HCT116 (cell line): ENCODE measurements around the gene NR1I3. TPM values are rescaled to one million over a fixed set of nuclear protein-coding genes. Genes with fewer than 3 reads are reported as not detected.

Source experiments
- ATAC-seq: fragments of 200-7000 bp; cut with Tn5 transposase; 2 replicates; pipeline ENCODE4 v1.9.1; 2020; ENCODE audit warnings: mild to moderate bottlenecking, moderate library complexity
- BruUV-seq: library from RNA; stranded (reverse); fragments of 400-500 nt; replicated peaks from 2 replicates; lab custom pipeline; 2021; lab: Mats Ljungman, UMichigan
- CTCF ChIA-PET: fragments of 300-600 bp; sonication (Branson Sonifier 250); formaldehyde crosslinking; loops from one replicate; lab custom pipeline; 2021; ENCODE audit warnings: antibody characterized with exemption; lab: Charles Lee
- POLR2A ChIA-PET: fragments of 300-600, 350-600 bp; sonication (Branson Sonifier 250); formaldehyde crosslinking; loops from one replicate; lab custom pipeline; 2021; ENCODE audit warnings: antibody characterized with exemption; lab: Charles Lee
- RAD21 ChIA-PET, 2 experiments: fragments of 300-600 bp; sonication (Branson Sonifier 250); formaldehyde crosslinking; loops; one replicate each; lab custom pipeline; 2023; ENCODE audit warnings: low total read pairs in 2 of 2; ENCODE audit not compliant: uncharacterized antibody in 2 of 2, unreplicated experiment in 2 of 2, low non-redundant PET in 1 of 2; lab: Charles Lee
- DNase-seq: peaks from one replicate; pipeline ENCODE4 v3.0.0-alpha.2; 2010; ENCODE audit warnings: low read depth, low spot score
- H2AFZ ChIP-seq: fragments of 200-600 bp; shearing (Covaris generic), sonication (generic); 2 replicates; pipeline ENCODE4 v1.6.1; 2017; ENCODE audit warnings: low read depth, mixed run types, mixed read lengths, antibody characterized with exemption, low read length; ENCODE audit not compliant: poor library complexity, severe bottlenecking
- H3K27ac ChIP-seq: 2 replicates; pipeline ENCODE4 v1.5.1; 2012; ENCODE audit warnings: low read depth, low read length
- H3K27me3 ChIP-seq: fragments of 200-600 bp; sonication (generic); 2 replicates; pipeline ENCODE4 v1.6.1; 2016; ENCODE audit warnings: mixed run types, low read length, mixed read lengths; ENCODE audit not compliant: insufficient read depth
- H3K36me3 ChIP-seq, 2 experiments: fragments of 200-500 bp in 1 of 2; fragments of 200-600 bp in 1 of 2; sonication (Bioruptor generic) in 1 of 2; sonication (generic) in 1 of 2; 2 replicates each; pipeline versions ENCODE4 v1.5.1 to v1.6.1; 2014 to 2016; ENCODE audit warnings: low read length in 2 of 2, inconsistent platforms in 1 of 2, mixed read lengths in 1 of 2, mixed run types in 1 of 2; ENCODE audit not compliant: insufficient read depth in 2 of 2, control insufficient read depth in 1 of 2
- H3K4me1 ChIP-seq, 2 experiments: fragments of 200-600 bp in 1 of 2; sonication (generic) in 1 of 2; 2 replicates each; pipeline versions ENCODE4 v1.5.1 to v1.6.1; 2012 to 2017; ENCODE audit warnings: low read length in 2 of 2, inconsistent platforms in 1 of 2, mild to moderate bottlenecking in 1 of 2, mixed read lengths in 1 of 2, mixed run types in 1 of 2, moderate library complexity in 1 of 2; ENCODE audit not compliant: insufficient read depth in 2 of 2, control insufficient read depth in 1 of 2
- H3K4me2 ChIP-seq: fragments of 200-600 bp; sonication (generic); 2 replicates; pipeline ENCODE4 v1.6.1; 2017; ENCODE audit warnings: mixed run types, low read length, mixed read lengths
- H3K4me3 ChIP-seq, 2 experiments: fragments of 200-600 bp in 1 of 2; sonication (generic) in 1 of 2; replicated peaks in 1 of 2; 2 replicates each; pipeline ENCODE4 v1.5.1; 2011 to 2016; ENCODE audit warnings: low read length in 2 of 2, control low read depth in 1 of 2, low read depth in 1 of 2, mild to moderate bottlenecking in 1 of 2, mixed read lengths in 1 of 2, mixed run types in 1 of 2
- H3K79me2 ChIP-seq: fragments of 200-600 bp; sonication (generic); 2 replicates; pipeline ENCODE4 v1.6.1; 2017; ENCODE audit warnings: mild to moderate bottlenecking, mixed run types, low read length, moderate library complexity, mixed read lengths; ENCODE audit not compliant: insufficient read depth
- H3K9ac ChIP-seq: fragments of 200-600 bp; sonication (generic); 2 replicates; pipeline ENCODE4 v1.6.1; 2016; ENCODE audit warnings: low read length, mixed read lengths
- H3K9me2 ChIP-seq: fragments of 200-600 bp; sonication (generic), shearing (Covaris generic); 2 replicates; pipeline ENCODE4 v1.6.1; 2017; ENCODE audit warnings: mixed run types, mild to moderate bottlenecking, moderate library complexity; ENCODE audit not compliant: insufficient read depth
- H3K9me3 ChIP-seq, 2 experiments: fragments of 200-500 bp in 1 of 2; fragments of 200-600 bp in 1 of 2; sonication (Bioruptor generic) in 1 of 2; sonication (generic) in 1 of 2; 2 replicates each; pipeline ENCODE4 v1.6.1; 2014 to 2017; ENCODE audit warnings: low read length in 2 of 2, mixed read lengths in 2 of 2, inconsistent platforms in 1 of 2, low read depth in 1 of 2, mild to moderate bottlenecking in 1 of 2, mixed run types in 1 of 2, moderate library complexity in 1 of 2; ENCODE audit not compliant: control insufficient read depth in 1 of 2, insufficient read depth in 1 of 2
- H4K20me1 ChIP-seq: fragments of 200-600 bp; sonication (generic), shearing (Covaris generic); 2 replicates; pipeline ENCODE4 v1.6.1; 2017; ENCODE audit warnings: mixed run types, mild to moderate bottlenecking, moderate library complexity; ENCODE audit not compliant: insufficient read depth
- CBX3 ChIP-seq: IDR thresholded peaks from 2 replicates; pipeline ENCODE4 v1.6.1; 2012; ENCODE audit warnings: low read depth
- CEBPB ChIP-seq: IDR thresholded peaks from 2 replicates; pipeline ENCODE4 v1.6.1; 2012; ENCODE audit warnings: low read depth
- EZH2 ChIP-seq: fragments of 200-600 bp; sonication (generic); IDR thresholded peaks from 2 replicates; pipeline ENCODE4 v1.6.1; 2017; ENCODE audit warnings: antibody characterized with exemption, mixed run types
- FOSL1 ChIP-seq: IDR thresholded peaks from 2 replicates; pipeline ENCODE4 v1.6.1; 2012; ENCODE audit warnings: low read depth
- JUND ChIP-seq: IDR thresholded peaks from 2 replicates; pipeline ENCODE4 v1.6.1; 2012
- POLR2A ChIP-seq: IDR thresholded peaks from 2 replicates; pipeline ENCODE4 v1.7.0; 2011; ENCODE audit warnings: borderline replicate concordance; ENCODE audit not compliant: insufficient read depth, insufficient read length; ENCODE audit errors: extremely low read depth
- POLR2AphosphoS5 ChIP-seq: IDR thresholded peaks from 2 replicates; pipeline ENCODE4 v1.6.1; 2011; ENCODE audit warnings: mild to moderate bottlenecking, low read depth, low read length, moderate library complexity
- SIN3A ChIP-seq: IDR thresholded peaks from 2 replicates; pipeline ENCODE4 v1.6.1; 2012; ENCODE audit warnings: low read depth
- SP1 ChIP-seq: IDR thresholded peaks from 2 replicates; pipeline ENCODE4 v1.6.1; 2012; ENCODE audit warnings: low read depth
- SRF ChIP-seq: IDR thresholded peaks from 2 replicates; pipeline ENCODE4 v1.6.1; 2012; ENCODE audit warnings: low read depth
- TCF7L2 ChIP-seq: IDR thresholded peaks from 2 replicates; pipeline ENCODE4 v1.7.0; 2011; ENCODE audit warnings: borderline replicate concordance, inconsistent platforms; ENCODE audit not compliant: insufficient read depth, insufficient read length; ENCODE audit errors: extremely low read depth
- YY1 ChIP-seq: IDR thresholded peaks from 2 replicates; pipeline ENCODE4 v1.6.1; 2011; ENCODE audit warnings: low read length, low read depth, moderate library complexity, mild to moderate bottlenecking; ENCODE audit not compliant: insufficient replicate concordance; ENCODE audit errors: extremely low read depth
- ZNF274 ChIP-seq: fragments of 200-500 bp; sonication (Bioruptor generic); IDR thresholded peaks from 2 replicates; pipeline ENCODE4 v1.6.1; 2014; ENCODE audit warnings: mild to moderate bottlenecking, low read depth, low read length, inconsistent platforms
- intact Hi-C: fragments of 100-400 bp; cut with micrococcal nuclease; formaldehyde crosslinking; loops from 2 replicates; pipeline ENCODE4 v1.10.0; 2022
- total RNA-seq: library from RNA; stranded (reverse); gene quantifications from one replicate; pipeline ENCODE4 v1.2.1, GENCODE V29; 2021; ENCODE audit not compliant: unreplicated experiment
- TF ChIP-seq, protein P1 (sequence below): IDR thresholded peaks from 2 replicates; pipeline ENCODE4 v1.6.1; 2011; ENCODE audit warnings: mild to moderate bottlenecking, low read length, moderate library complexity; ENCODE audit not compliant: insufficient replicate concordance; ENCODE audit errors: extremely low read depth
- TF ChIP-seq, protein P2 (sequence below): IDR thresholded peaks from 2 replicates; pipeline ENCODE4 v1.6.1; 2012
- TF ChIP-seq, protein P3 (sequence below): IDR thresholded peaks from 2 replicates; pipeline ENCODE4 v1.6.1; 2012; ENCODE audit warnings: low read depth
- TF ChIP-seq, protein P4 (sequence below): IDR thresholded peaks from 2 replicates; pipeline ENCODE4 v1.6.1; 2012
- TF ChIP-seq, protein P5 (sequence below), 3 experiments: fragments of 200-600 bp in 1 of 3; sonication (generic) in 1 of 3; IDR thresholded peaks in 2 of 3; conservative IDR thresholded peaks in 1 of 3; 2 replicates each; pipeline ENCODE4 v1.5.1; 2012 to 2017; ENCODE audit warnings: low read depth in 2 of 3, low read length in 2 of 3, antibody characterized with exemption in 1 of 3, borderline replicate concordance in 1 of 3, control low read depth in 1 of 3, mild to moderate bottlenecking in 1 of 3, mixed read lengths in 1 of 3, mixed run types in 1 of 3, moderate library complexity in 1 of 3; ENCODE audit not compliant: insufficient read depth in 1 of 3

The NR1I3 gene
- total RNA-seq, 1 experiment from 2014 or later, result not detected

DNA sequence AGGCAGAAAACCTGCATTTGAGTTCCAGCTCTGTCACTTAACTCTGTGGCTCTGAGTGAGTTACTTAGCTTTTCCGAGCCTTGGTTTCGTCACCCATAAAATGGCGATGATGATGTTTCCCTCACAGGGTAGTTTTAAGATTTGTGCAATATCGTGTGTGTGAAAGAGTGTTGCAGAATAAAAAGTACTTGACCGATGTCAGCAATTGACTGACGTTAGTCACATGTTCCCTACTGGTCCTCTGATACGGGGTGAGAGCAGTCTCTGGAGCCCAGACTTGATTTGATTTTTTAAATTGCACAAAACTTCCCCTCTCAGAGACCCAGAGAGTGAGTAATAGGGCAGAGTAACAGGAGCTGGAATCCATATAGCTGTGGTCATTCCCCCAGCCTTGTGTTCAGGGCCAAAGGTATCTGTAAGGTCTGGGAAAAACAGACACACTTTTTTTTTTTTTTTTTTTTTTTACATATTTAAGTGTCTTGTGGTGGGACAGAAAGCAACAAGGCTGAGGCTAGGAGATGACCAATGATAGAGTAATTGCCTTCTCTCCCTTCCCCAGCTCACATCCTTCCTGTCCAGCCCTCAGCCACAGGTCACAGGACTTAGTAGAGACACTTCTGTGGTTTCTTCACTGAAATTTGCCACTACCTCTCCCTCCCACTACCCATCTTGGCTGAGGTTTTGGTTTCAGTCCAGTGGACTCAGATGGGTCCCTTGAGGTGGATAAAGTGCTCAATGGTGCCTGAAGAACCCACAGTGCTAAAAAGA lies 20.9 kb downstream of the NR1I3 start:
- no peak overlapping the region for H2AFZ ChIP-seq
- DNase-seq (no peak), ATAC-seq (no peak)
- CTCF ChIA-PET, result interaction anchor here (2.6 kb wide), 1 partner anchor 9 kb away, joined by 9 read pairs; the partner anchor contains the start of gene TOMM40L
- H3K4me2 ChIP-seq, result no peak overlapping the region
- no peaks in the 10 kb centered on the region for H3K9me3 ChIP-seq
- no peak overlapping the region for H3K9ac ChIP-seq
- no TSS peak for BruUV-seq
- H3K36me3 ChIP-seq, result peaks cover 18 to 24% of the 10 kb centered on the region in 2 experiments; a peak in 3 of 4 replicates
- H3K4me3 ChIP-seq, result no peak overlapping the region
- H4K20me1 ChIP-seq, result no peaks in the 10 kb centered on the region
- no peaks in the 10 kb centered on the region for H3K79me2 ChIP-seq
- H3K4me1 ChIP-seq, result no peaks in the 10 kb centered on the region
- RAD21 ChIA-PET, result interaction anchor here in 1 of 2 experiments (1.3 kb wide), 1 partner anchor 8 kb away, joined by 3 read pairs; no protein-coding TSS in a partner anchor
- TF ChIP-seq SIN3A (no peak), JUND (no peak), ZNF274 (no peak), SRF (no peak), POLR2A (no peak), CEBPB (no peak), EZH2 (no peak), TCF7L2 (no peak), FOSL1 (no peak), YY1 (no peak), POLR2AphosphoS5 (no peak), CBX3 (no peak), SP1 (no peak)
- TF ChIP-seq, protein P1, sequence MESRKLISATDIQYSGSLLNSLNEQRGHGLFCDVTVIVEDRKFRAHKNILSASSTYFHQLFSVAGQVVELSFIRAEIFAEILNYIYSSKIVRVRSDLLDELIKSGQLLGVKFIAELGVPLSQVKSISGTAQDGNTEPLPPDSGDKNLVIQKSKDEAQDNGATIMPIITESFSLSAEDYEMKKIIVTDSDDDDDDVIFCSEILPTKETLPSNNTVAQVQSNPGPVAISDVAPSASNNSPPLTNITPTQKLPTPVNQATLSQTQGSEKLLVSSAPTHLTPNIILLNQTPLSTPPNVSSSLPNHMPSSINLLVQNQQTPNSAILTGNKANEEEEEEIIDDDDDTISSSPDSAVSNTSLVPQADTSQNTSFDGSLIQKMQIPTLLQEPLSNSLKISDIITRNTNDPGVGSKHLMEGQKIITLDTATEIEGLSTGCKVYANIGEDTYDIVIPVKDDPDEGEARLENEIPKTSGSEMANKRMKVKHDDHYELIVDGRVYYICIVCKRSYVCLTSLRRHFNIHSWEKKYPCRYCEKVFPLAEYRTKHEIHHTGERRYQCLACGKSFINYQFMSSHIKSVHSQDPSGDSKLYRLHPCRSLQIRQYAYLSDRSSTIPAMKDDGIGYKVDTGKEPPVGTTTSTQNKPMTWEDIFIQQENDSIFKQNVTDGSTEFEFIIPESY, result no peak
- TF ChIP-seq, protein P2, sequence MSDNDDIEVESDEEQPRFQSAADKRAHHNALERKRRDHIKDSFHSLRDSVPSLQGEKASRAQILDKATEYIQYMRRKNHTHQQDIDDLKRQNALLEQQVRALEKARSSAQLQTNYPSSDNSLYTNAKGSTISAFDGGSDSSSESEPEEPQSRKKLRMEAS, result no peak
- TF ChIP-seq, protein P3, sequence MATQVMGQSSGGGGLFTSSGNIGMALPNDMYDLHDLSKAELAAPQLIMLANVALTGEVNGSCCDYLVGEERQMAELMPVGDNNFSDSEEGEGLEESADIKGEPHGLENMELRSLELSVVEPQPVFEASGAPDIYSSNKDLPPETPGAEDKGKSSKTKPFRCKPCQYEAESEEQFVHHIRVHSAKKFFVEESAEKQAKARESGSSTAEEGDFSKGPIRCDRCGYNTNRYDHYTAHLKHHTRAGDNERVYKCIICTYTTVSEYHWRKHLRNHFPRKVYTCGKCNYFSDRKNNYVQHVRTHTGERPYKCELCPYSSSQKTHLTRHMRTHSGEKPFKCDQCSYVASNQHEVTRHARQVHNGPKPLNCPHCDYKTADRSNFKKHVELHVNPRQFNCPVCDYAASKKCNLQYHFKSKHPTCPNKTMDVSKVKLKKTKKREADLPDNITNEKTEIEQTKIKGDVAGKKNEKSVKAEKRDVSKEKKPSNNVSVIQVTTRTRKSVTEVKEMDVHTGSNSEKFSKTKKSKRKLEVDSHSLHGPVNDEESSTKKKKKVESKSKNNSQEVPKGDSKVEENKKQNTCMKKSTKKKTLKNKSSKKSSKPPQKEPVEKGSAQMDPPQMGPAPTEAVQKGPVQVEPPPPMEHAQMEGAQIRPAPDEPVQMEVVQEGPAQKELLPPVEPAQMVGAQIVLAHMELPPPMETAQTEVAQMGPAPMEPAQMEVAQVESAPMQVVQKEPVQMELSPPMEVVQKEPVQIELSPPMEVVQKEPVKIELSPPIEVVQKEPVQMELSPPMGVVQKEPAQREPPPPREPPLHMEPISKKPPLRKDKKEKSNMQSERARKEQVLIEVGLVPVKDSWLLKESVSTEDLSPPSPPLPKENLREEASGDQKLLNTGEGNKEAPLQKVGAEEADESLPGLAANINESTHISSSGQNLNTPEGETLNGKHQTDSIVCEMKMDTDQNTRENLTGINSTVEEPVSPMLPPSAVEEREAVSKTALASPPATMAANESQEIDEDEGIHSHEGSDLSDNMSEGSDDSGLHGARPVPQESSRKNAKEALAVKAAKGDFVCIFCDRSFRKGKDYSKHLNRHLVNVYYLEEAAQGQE, result no peak
- TF ChIP-seq, protein P4, sequence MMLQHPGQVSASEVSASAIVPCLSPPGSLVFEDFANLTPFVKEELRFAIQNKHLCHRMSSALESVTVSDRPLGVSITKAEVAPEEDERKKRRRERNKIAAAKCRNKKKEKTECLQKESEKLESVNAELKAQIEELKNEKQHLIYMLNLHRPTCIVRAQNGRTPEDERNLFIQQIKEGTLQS, result no peak
- TF ChIP-seq, protein P5, sequence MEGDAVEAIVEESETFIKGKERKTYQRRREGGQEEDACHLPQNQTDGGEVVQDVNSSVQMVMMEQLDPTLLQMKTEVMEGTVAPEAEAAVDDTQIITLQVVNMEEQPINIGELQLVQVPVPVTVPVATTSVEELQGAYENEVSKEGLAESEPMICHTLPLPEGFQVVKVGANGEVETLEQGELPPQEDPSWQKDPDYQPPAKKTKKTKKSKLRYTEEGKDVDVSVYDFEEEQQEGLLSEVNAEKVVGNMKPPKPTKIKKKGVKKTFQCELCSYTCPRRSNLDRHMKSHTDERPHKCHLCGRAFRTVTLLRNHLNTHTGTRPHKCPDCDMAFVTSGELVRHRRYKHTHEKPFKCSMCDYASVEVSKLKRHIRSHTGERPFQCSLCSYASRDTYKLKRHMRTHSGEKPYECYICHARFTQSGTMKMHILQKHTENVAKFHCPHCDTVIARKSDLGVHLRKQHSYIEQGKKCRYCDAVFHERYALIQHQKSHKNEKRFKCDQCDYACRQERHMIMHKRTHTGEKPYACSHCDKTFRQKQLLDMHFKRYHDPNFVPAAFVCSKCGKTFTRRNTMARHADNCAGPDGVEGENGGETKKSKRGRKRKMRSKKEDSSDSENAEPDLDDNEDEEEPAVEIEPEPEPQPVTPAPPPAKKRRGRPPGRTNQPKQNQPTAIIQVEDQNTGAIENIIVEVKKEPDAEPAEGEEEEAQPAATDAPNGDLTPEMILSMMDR (IDR thresholded peaks at IDR 0.05 in 2 of 3, conservative IDR thresholded peaks at IDR 0.05 in 1 of 3; ENCODE audit: borderline replicate concordance in 1 of 3, insufficient read depth in 1 of 3, low read depth in 2 of 3, low read length in 2 of 3), result no peak
- no peaks in the 10 kb centered on the region for H3K27me3 ChIP-seq
- 0 out of 2 replicates have a peak, but pooled peaks cover 3% of the 10 kb centered on the region for H3K9me2 ChIP-seq
- no peak overlapping the region for H3K27ac ChIP-seq
- intact Hi-C loops, result no loop called here
- POLR2A ChIA-PET, result interaction anchor here (2.2 kb wide), 1 partner anchor 9 kb away, joined by 8 read pairs; the partner anchor contains the start of gene TOMM40L
